T-helper 9 cell (primary cell): ENCODE data around the gene RNF41.
"Not testable (repeated sequence)": the region's sequence is repeated elsewhere in the genome, so short reads cannot be mapped to it uniquely, and the experiment has no call there.

Source experiments
- DNase-seq: peaks from one replicate; pipeline ENCODE4 v3.0.0-alpha.2; 2020

RNF41 gene

GRCh38 chr12:56206452-56207166 lies 15.1 kb downstream of the RNF41 start:
- peak; percentile 16 for DNase-seq

- no peak for DNase-seq
Observed at GRCh38 chr12:56205445-56205844, 16.3 kb downstream of the RNF41 start.

DNA sequence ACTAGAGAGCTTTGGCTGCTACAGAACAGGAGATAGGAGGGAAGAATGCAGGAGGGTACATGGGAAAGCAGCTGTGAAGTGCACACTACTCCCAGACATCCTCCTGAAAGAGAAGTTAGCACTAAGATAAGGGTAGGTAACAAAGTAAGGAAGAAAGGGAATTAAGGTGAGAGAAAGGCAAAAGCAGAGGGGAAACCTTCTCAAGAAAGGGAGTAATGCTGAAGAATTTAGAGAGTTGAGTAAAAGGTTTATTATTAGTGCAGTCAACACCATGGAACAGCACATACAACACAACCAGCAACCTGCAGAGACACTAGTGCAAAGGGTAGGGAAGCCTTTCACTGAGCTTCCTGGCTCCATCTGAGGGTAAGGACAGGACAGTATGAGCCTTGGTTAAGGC lies 17.4 kb downstream of the RNF41 start:
- no peak for DNase-seq

GRCh38 chr12:56202838-56203237 lies 18.9 kb downstream of the RNF41 start:
- no peak for DNase-seq

GRCh38 chr12:56202366-56202765 lies 19.4 kb downstream of the RNF41 start:
- no peak for DNase-seq

DNA sequence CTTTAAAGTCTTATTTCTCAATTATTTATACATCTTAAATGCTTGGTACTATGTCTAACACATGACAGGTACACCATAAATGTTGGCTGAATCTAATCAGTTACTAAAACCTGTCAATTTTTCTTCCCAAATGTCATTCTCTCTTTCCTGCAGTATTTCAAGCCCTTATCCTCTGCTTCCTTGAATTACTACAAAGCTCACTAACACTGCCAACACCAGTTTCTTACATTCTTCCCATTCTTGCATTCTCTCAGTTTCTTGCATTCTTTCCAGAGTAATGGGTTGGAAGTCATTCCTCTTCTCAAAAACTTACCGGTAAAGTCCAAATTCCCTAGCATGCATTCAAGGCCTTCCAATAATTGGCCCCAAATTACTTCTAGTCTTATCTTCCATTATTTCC lies 22.9 kb downstream of the RNF41 start:
- no peak for DNase-seq

- no peak for DNase-seq
Observed at GRCh38 chr12:56197921-56198635, 23.6 kb downstream of the RNF41 start.

GRCh38 chr12:56196818-56197550 lies 24.7 kb downstream of the RNF41 start:
- DNase-seq: not testable (repeated sequence)

GRCh38 chr12:56193025-56193578 lies 28.6 kb downstream of the RNF41 start:
- peak; percentile 64 for DNase-seq

GRCh38 chr12:56192582-56192981 lies 29.1 kb downstream of the RNF41 start:
- no peak for DNase-seq

- no peak for DNase-seq
Observed at GRCh38 chr12:56190695-56191155, 31.0 kb downstream of the RNF41 start.

DNA sequence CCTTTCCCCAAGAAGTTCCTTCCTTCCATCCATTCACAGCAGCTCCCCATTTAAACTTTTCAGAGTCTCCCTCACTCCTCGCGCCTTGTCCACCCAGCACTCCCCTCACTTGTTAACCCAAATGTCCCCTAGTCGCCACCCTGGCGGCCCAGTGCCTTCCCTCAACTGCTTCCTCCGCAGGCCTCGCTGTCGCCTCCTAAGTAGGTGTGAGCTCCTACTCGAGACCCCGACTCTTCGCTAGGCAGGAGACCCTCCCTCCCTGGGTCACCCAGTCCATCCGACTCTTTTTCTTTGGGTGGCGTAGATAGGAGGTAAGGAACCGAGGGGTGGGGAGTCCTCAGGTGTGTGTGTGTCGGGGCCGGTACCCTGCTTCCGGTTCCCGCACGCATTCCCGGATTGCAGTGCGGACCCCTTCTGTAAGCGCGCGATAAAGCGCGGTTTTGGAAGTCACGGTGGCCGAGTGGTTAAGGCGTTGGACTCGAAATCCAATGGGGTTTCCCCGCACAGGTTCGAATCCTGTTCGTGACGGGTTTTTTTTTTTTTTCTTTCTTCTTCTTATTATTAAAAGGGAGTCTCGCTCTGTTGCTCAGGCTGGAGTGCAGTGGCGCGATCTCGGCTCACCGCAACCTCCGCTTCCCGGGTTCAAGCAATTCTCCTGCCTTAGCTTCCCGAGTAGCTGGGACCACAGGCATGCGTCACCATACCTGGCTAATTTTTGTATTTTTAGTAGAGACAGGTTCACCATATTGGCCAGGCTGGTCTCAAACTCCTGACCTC lies 31.6 kb downstream of the RNF41 start:
- peak; percentile 58 for DNase-seq

- peak; percentile 87 for DNase-seq
Observed at GRCh38 chr12:56189099-56189917, 32.4 kb downstream of the RNF41 start, which contains the start of gene SMARCC2. TSS of gene SMARCC2 (minus strand) at chr12:56189483. CDS start at chr12:56189461, 22 bp downstream.

DNA sequence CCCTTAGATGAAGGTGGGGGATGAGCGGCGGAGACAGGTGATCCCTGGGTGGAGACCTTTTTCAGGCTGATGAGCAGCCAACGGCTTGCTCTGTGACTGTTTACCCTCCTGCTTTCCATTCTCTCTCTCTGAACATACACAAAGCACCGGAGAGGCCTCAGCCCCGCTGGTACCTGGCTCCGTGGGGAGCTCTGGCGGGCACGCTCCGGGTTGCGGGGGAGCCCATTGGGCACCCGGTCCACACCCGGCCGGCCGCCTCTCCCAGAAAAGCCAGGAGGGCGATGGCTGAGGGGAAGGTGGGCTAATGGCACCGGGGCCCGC lies 33.0 kb downstream of the RNF41 start:
- DNase-seq: no peak

DNA sequence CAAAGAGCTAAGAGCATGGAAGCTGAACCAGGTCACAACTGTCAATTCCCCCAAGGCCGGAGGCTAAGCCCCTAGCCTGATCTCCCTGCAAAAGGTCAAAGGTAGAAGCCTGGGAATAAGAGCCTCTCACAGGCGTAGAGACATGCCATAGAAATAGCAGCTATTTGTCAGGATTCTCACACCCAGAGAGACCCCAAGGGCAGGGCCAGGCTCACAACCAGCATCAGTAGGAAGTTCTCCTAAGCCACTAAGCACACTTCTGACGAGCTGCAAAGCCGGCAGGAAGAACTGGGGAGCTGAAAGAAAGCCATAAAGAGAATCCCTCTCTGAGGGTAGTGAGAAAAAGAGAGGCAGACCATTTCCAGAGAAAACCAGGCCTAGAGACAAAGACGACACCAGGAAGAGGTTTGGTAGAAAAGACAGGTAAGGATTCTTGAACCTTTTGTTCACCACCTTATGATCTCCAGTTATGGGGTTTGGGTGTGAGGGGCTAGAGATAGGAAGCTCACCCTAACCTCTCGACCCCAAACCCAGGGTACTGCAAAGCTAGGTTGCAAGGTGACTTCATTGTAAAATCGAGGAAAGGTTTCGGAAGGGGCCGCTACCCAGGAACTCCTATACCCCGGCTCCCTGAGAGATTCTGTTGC lies 33.5 kb downstream of the RNF41 start:
- no peak for DNase-seq

DNA sequence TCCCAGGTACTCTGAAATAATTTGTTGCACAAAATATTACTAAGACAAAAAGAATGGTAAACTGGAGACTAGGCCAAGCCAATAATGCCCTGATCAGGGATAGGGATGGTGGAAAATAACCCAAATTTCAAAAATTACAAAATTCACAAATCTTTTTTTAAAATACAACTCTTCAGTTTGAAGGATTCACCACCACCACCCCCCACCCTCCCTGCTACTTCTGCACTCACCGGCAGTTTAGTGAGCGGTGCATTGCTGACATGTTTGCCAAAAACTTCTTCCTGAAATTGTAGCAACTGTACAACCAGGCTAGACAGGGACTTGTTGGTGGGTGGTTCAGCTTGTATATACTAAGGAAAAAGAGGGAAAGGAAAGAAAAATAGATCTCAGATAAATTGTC lies 34.8 kb downstream of the RNF41 start:
- no peak for DNase-seq

GRCh38 chr12:56178347-56178746 lies 43.4 kb downstream of the RNF41 start:
- no peak for DNase-seq

GRCh38 chr12:56172839-56173238 lies 48.9 kb downstream of the RNF41 start:
- DNase-seq: no peak

GRCh38 chr12:56169229-56169759 lies 52.4 kb downstream of the RNF41 start:
- no peak for DNase-seq

GRCh38 chr12:56165369-56165768 lies 56.4 kb downstream of the RNF41 start:
- DNase-seq: no peak

GRCh38 chr12:56164345-56164729 lies 57.4 kb downstream of the RNF41 start:
- no peak for DNase-seq
